HepG2 (cell line): Measurements from ENCODE around the gene BMP2K. TPM values are rescaled to one million over a fixed set of nuclear protein-coding genes. Genes with fewer than 3 reads are reported as not detected.

Experiments
- ATAC-seq: fragments of 200-7000 bp; cut with Tn5 transposase; 3 replicates; pipeline ENCODE4 v1.9.1; 2020; ENCODE audit warnings: mild to moderate bottlenecking, moderate library complexity
- BruUV-seq: library from RNA; stranded (reverse); fragments of 400-500 nt; replicated peaks from 2 replicates; lab custom pipeline; 2021; lab: Mats Ljungman, UMichigan
- CTCF ChIA-PET: fragments of 300-600 bp; formaldehyde crosslinking; extraction: SDS; loops from one replicate; lab custom pipeline; 2021; ENCODE audit warnings: low total read pairs, inconsistent platforms, low intra/inter-chr PET ratio; lab: Yijun Ruan, JAX
- POLR2A ChIA-PET: fragments of 350-600 bp; sonication (Branson Sonifier 250); formaldehyde crosslinking; loops from one replicate; lab custom pipeline; 2020; ENCODE audit warnings: antibody characterized with exemption, inconsistent platforms; lab: Yijun Ruan, JAX
- DNase-seq: peaks from one replicate; pipeline ENCODE4 v3.0.0-alpha.2; 2015; ENCODE audit warnings: low spot score
- FAIRE-seq: peaks from 3 replicates; lab custom pipeline; 2011; peaks lifted over from hg19 to GRCh38; lab: Jason Lieb, UNC
- H2AFZ ChIP-seq: one replicate; pipeline ENCODE4 v1.6.1; 2011; ENCODE audit warnings: low read length, inconsistent platforms
- H3K27ac ChIP-seq: fragments of 300-600 bp; 3 replicates; pipeline ENCODE4 v1.8.0; 2011; ENCODE audit warnings: mixed run types, mild to moderate bottlenecking, mixed read lengths, low read length, inconsistent platforms; ENCODE audit not compliant: insufficient read depth; ENCODE audit errors: extremely low read length
- H3K27me3 ChIP-seq, 2 experiments: fragments of 200-600 bp in 1 of 2; 2 replicates in 1 of 2; 3 replicates in 1 of 2; pipeline versions ENCODE4 v1.6.0 to v1.8.0; 2011; ENCODE audit warnings: low read length in 2 of 2, mild to moderate bottlenecking in 2 of 2, moderate library complexity in 2 of 2, inconsistent platforms in 1 of 2; ENCODE audit not compliant: insufficient read depth in 2 of 2, control insufficient read depth in 1 of 2
- H3K36me3 ChIP-seq, 2 experiments: fragments of 200-600 bp in 1 of 2; replicated peaks in 1 of 2; 2 replicates in 1 of 2; 3 replicates in 1 of 2; pipeline versions ENCODE4 v1.5.1 to v1.8.0; 2011; ENCODE audit warnings: low read length in 2 of 2, inconsistent platforms in 1 of 2; ENCODE audit not compliant: insufficient read depth in 2 of 2, control insufficient read depth in 1 of 2
- H3K4me1 ChIP-seq: 2 replicates; pipeline ENCODE4 v1.5.1; 2012; ENCODE audit warnings: low read length, inconsistent platforms; ENCODE audit not compliant: insufficient read depth
- H3K4me2 ChIP-seq: 2 replicates; pipeline ENCODE4 v1.6.0; 2011; ENCODE audit warnings: low read depth, low read length, inconsistent platforms
- H3K4me3 ChIP-seq, 3 experiments: fragments of 200-600 bp in 1 of 3; sonication (generic), shearing (Covaris generic) in 1 of 3; replicated peaks in 1 of 3; 2 replicates each; pipeline ENCODE4 v1.5.1; 2011 to 2016; ENCODE audit warnings: low read length in 3 of 3, inconsistent platforms in 2 of 3, low read depth in 2 of 3, mild to moderate bottlenecking in 2 of 3, control low read depth in 1 of 3, mixed read lengths in 1 of 3; ENCODE audit not compliant: insufficient read depth in 1 of 3
- H3K79me2 ChIP-seq: one replicate; pipeline ENCODE4 v1.6.1; 2011; ENCODE audit warnings: low read length, inconsistent platforms; ENCODE audit not compliant: insufficient read depth
- H3K9ac ChIP-seq: 2 replicates; pipeline ENCODE4 v1.6.0; 2011; ENCODE audit warnings: mild to moderate bottlenecking, low read depth, low read length, inconsistent platforms; ENCODE audit not compliant: insufficient read depth
- H3K9me3 ChIP-seq: 2 replicates; pipeline ENCODE4 v1.5.1; 2012; ENCODE audit warnings: mild to moderate bottlenecking, low read length
- H4K20me1 ChIP-seq: 2 replicates; pipeline ENCODE4 v1.6.0; 2011; ENCODE audit warnings: inconsistent platforms, mild to moderate bottlenecking, low read length, moderate library complexity; ENCODE audit not compliant: insufficient read depth
- BATF2 ChIP-seq: sonication (generic); formaldehyde crosslinking; IDR thresholded peaks from 2 replicates; pipeline ENCODE4 v1.8.0; 2022; ENCODE audit warnings: mild to moderate bottlenecking, missing genetic modification reagents, moderate library complexity
- NFE2 ChIP-seq: sonication (generic); formaldehyde crosslinking; IDR thresholded peaks from 2 replicates; pipeline ENCODE4 v1.4.0; 2020; ENCODE audit warnings: missing genetic modification reagents
- ZNF747 ChIP-seq: sonication (generic); formaldehyde crosslinking; IDR thresholded peaks from 2 replicates; pipeline ENCODE4 v1.8.1; 2023; ENCODE audit warnings: missing genetic modification reagents, mild to moderate bottlenecking, borderline replicate concordance
- ZNF761 ChIP-seq: sonication (generic); formaldehyde crosslinking; conservative IDR thresholded peaks from 2 replicates; pipeline ENCODE4 v1.4.0; 2020; ENCODE audit warnings: mild to moderate bottlenecking, missing genetic modification reagents
- ZNF777 ChIP-seq: sonication (generic); formaldehyde crosslinking; IDR thresholded peaks from 2 replicates; pipeline ENCODE4 v1.4.0; 2020; ENCODE audit warnings: missing genetic modification reagents
- WGBS: methylation state at CpG from one replicate; pipeline ENCODE4 v1.1.6; 2017; ENCODE audit warnings: low lambda C conversion rate; 5-methylcytosine and 5-hydroxymethylcytosine counted together
- in situ Hi-C: cut with HindIII; loops from 2 replicates; pipeline ENCODE4 v1.10.0; 2017; ENCODE audit warnings: low pct_unique_long_range_greater_than_20kb; ENCODE audit not compliant: extremely low pct_ligation_motif_present
- intact Hi-C: fragments of 100-400 bp; cut with micrococcal nuclease; formaldehyde crosslinking; loops from one replicate; pipeline ENCODE4 v1.10.0; 2022; ENCODE audit not compliant: unreplicated experiment
- polyA plus RNA-seq, 8 experiments: library from polyadenylated mRNA; depleted of rRNA in 3 of 8; stranded (reverse) in 7 of 8; unstranded in 1 of 8; fragments of >200 nt; fragmentation: Illumina TruSeq in 4 of 8; extraction: Trizol in 4 of 8; gene quantifications; 2 replicates each; pipeline versions ENCODE4 v1.2.1 to v1.2.3, GENCODE V29; 2011 to 2016; ENCODE audit warnings: low read depth in 4 of 8, missing spikeins in 1 of 8, mixed read lengths in 1 of 8; ENCODE audit not compliant: insufficient read depth in 1 of 8
- total RNA-seq, 5 experiments: library from RNA; depleted of rRNA; stranded (reverse); fragments of >200 nt; fragmentation: Illumina TruSeq; extraction: Trizol; gene quantifications; 2 replicates each; pipeline ENCODE4 v1.2.3, GENCODE V29; 2016; ENCODE audit warnings: low read depth in 1 of 5

Gene BMP2K
- total and polyA plus RNA-seq, 2 of the 13 experiments (the other 11 are each of a cell fraction or from before 2014, with no cell fraction given), result 8.6 to 15.2 TPM

- ChIA-PET CTCF (no interaction called here), POLR2A (no interaction called here)
- no peak overlapping the region for H2AFZ ChIP-seq
- FAIRE-seq (no peak), ATAC-seq (no peak), DNase-seq (no peak)
- H3K4me1 ChIP-seq, result no peaks in the 10 kb centered on the region
- no peaks in the 10 kb centered on the region for H4K20me1 ChIP-seq
- no peak overlapping the region for H3K4me2 ChIP-seq
- TF ChIP-seq ZNF747 (no peak), BATF2 (CRISPR knock-in tag) (no peak)
- no peak overlapping the region for H3K9ac ChIP-seq
- in situ Hi-C loops (no loop called here), intact Hi-C loops (no loop called here)
- no TSS peak for BruUV-seq
- no peaks in the 10 kb centered on the region for H3K36me3 ChIP-seq
- H3K79me2 ChIP-seq, result no peaks in the 10 kb centered on the region
- no peaks in the 10 kb centered on the region for H3K27me3 ChIP-seq
- H3K4me3 ChIP-seq, result no peak overlapping the region
- H3K27ac ChIP-seq, result no peak overlapping the region
- 89% methylated on average over 2 of the region's 2 CpGs for WGBS
- no peaks in the 10 kb centered on the region for H3K9me3 ChIP-seq
Measured at GRCh38 chr4:78742300-78742699, 33.9 kb upstream of the BMP2K start.

- H3K9me3 ChIP-seq, result no peaks in the 10 kb centered on the region
- H3K79me2 ChIP-seq, result no peaks in the 10 kb centered on the region
- H3K27ac ChIP-seq, result no peak overlapping the region
- no TSS peak for BruUV-seq
- no peak overlapping the region for H3K4me3 ChIP-seq
- H3K4me1 ChIP-seq, result 0 out of 2 replicates have a peak, but pooled peaks cover 7% of the 10 kb centered on the region
- no peak for DNase-seq
- H3K27me3 ChIP-seq, result no peaks in the 10 kb centered on the region
- TF ChIP-seq ZNF761 (CRISPR knock-in tag) (no peak), NFE2 (CRISPR knock-in tag) (no peak), ZNF777 (CRISPR knock-in tag) (no peak)
- TF ChIP-seq, all 625 proteins: peak for 0
- H4K20me1 ChIP-seq, result no peaks in the 10 kb centered on the region
- H3K9ac ChIP-seq, result no peak overlapping the region
- intact Hi-C loops, result no loop called here
- in situ Hi-C loops, result no loop called here
- CTCF ChIA-PET, result no interaction called here
- no peak overlapping the region for H2AFZ ChIP-seq
- POLR2A ChIA-PET, result no interaction called here
- no peak overlapping the region for H3K4me2 ChIP-seq
- 48% methylated on average over 3 of the region's 3 CpGs for WGBS
- FAIRE-seq (no peak), ATAC-seq (no peak)
- no peaks in the 10 kb centered on the region for H3K36me3 ChIP-seq
Measured at GRCh38 chr4:78747475-78747922, 28.7 kb upstream of the BMP2K start.
